HEK293T (cell line): ENCODE measurements around the gene ZNF273.
"Not testable (repeated sequence)": the region's sequence is repeated elsewhere in the genome, so short reads cannot be mapped to it uniquely, and the experiment has no call there.

ENCODE experiments used
- CTCF ChIA-PET: fragments of 350-600 bp; formaldehyde crosslinking; extraction: SDS; loops from one replicate; lab custom pipeline; 2021; ENCODE audit warnings: antibody characterized with exemption, inconsistent platforms; lab: Yijun Ruan, JAX
- POLR2A ChIA-PET: fragments of 350-600 bp; formaldehyde crosslinking; extraction: SDS; loops from one replicate; lab custom pipeline; 2020; ENCODE audit warnings: antibody characterized with exemption, inconsistent platforms; lab: Yijun Ruan, JAX
- DNase-seq: peaks from one replicate; pipeline ENCODE4 v3.0.0; 2012; ENCODE audit warnings: mixed read lengths; ENCODE audit errors: extremely low spot score
- ARNT ChIP-seq: fragments of 450-650 bp; IDR thresholded peaks from 2 replicates; pipeline ENCODE4 v1.6.1; 2017; ENCODE audit warnings: mild to moderate bottlenecking
- BHLHE40 ChIP-seq: fragments of 450-650 bp; IDR thresholded peaks from 2 replicates; pipeline ENCODE4 v1.6.1; 2016; ENCODE audit warnings: mild to moderate bottlenecking, moderate library complexity, borderline replicate concordance
- CTBP1 ChIP-seq: fragments of 450-650 bp; IDR thresholded peaks from 2 replicates; pipeline ENCODE4 v1.6.1; 2016; ENCODE audit warnings: borderline replicate concordance
- ELF4 ChIP-seq: fragments of 450-650 bp; IDR thresholded peaks from 2 replicates; pipeline ENCODE4 v1.6.1; 2017; ENCODE audit warnings: antibody characterized with exemption
- FOXA1 ChIP-seq: fragments of 450-650 bp; IDR thresholded peaks from 2 replicates; pipeline ENCODE4 v1.6.1; 2016; ENCODE audit warnings: mild to moderate bottlenecking
- FOXK2 ChIP-seq: fragments of 450-650 bp; IDR thresholded peaks from 2 replicates; pipeline ENCODE4 v1.6.1; 2016; ENCODE audit warnings: mild to moderate bottlenecking
- FOXM1 ChIP-seq: fragments of 450-650 bp; IDR thresholded peaks from 2 replicates; pipeline ENCODE4 v1.6.1; 2017; ENCODE audit warnings: mild to moderate bottlenecking, borderline replicate concordance
- HDGF ChIP-seq: fragments of 450-650 bp; IDR thresholded peaks from 2 replicates; pipeline ENCODE4 v1.6.1; 2017; ENCODE audit warnings: antibody characterized with exemption, borderline replicate concordance
- L3MBTL2 ChIP-seq: fragments of 450-650 bp; conservative IDR thresholded peaks from 2 replicates; pipeline ENCODE4 v1.6.1; 2016; ENCODE audit warnings: mild to moderate bottlenecking
- LEF1 ChIP-seq: fragments of 450-650 bp; IDR thresholded peaks from 2 replicates; pipeline ENCODE4 v1.6.1; 2017; ENCODE audit warnings: mild to moderate bottlenecking, borderline replicate concordance
- NFRKB ChIP-seq: fragments of 450-650 bp; IDR thresholded peaks from 2 replicates; pipeline ENCODE4 v1.6.1; 2016; ENCODE audit warnings: mild to moderate bottlenecking, moderate library complexity
- SP1 ChIP-seq: fragments of 450-650 bp; IDR thresholded peaks from 2 replicates; pipeline ENCODE4 v1.6.1; 2017
- SUZ12 ChIP-seq: fragments of 450-650 bp; IDR thresholded peaks from 2 replicates; pipeline ENCODE4 v1.6.1; 2016; ENCODE audit warnings: mild to moderate bottlenecking
- TARDBP ChIP-seq: fragments of 450-650 bp; IDR thresholded peaks from 2 replicates; pipeline ENCODE4 v1.6.1; 2016
- ZNF384 ChIP-seq: fragments of 450-650 bp; IDR thresholded peaks from 2 replicates; pipeline ENCODE4 v1.6.1; 2016
- TF ChIP-seq, protein P1 (sequence below): fragments of 450-650 bp; IDR thresholded peaks from 2 replicates; pipeline ENCODE4 v1.6.1; 2016

The ZNF273 gene

DNA sequence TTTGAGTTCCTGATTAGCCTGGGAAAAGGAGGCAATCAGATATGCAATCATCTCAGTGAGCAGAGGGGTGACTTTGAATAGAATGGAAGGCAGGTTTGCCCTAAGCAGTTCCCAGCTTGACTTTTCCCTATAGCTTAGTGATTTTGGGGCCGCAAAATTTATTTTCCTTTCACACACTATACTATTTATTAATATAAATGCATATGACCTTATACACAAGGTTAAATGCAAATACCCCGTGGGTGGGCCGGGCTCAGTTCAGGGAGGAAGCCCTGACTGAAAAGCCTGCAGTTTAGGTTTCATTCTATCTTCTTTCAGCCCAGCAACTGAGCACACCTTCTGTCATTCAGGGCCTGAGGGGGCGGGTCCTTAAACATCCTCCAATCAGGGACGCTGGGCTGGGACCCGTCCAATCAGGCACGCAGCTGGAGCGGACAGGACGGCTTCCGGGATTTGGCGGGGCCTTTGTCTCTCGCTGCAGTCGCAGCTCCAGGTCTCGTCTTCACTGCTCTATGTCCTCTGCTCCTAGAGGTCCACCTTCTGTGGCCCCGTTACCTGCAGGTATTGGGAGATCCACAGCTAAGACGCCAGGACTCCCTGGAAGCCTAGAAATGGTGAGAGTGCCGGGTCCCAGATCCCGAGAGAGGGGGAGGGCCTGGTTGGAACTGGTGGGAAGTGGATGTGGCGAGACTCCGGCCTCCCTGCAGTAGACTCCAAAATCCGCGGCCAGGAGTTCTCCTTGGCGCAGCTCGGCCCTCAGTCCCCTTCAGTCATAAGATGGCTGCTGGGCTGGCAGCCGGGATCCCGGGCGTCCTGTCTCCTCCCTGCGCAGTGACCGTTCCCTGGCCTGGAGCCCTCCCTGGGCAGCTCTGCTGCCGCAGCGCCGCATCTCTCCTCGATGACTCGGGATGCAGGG, at the start of gene ZNF273:
ZNF273 (plus strand) TSS at position 468 of the 916 bp plus-strand sequence; CDS start at position 513, 45 bp downstream.
- POLR2A ChIA-PET = interaction anchor here (0.5 to 1.1 kb wide), 7 partner anchors 11 to 320 kb away, joined by 3 to 4 read pairs (median 3); partner anchors contain the start of genes ERV3-1 and ZNF138
- no peak for TF ChIP-seq NFRKB
- TF ChIP-seq CTBP1 = no peak
- TF ChIP-seq SP1 = no peak
- TF ChIP-seq ELF4 = peak; percentile 58; the same call in 1 of the 2 replicates
- no peak for TF ChIP-seq ZNF384
- TF ChIP-seq FOXK2 = no peak
- TF ChIP-seq, protein P1, sequence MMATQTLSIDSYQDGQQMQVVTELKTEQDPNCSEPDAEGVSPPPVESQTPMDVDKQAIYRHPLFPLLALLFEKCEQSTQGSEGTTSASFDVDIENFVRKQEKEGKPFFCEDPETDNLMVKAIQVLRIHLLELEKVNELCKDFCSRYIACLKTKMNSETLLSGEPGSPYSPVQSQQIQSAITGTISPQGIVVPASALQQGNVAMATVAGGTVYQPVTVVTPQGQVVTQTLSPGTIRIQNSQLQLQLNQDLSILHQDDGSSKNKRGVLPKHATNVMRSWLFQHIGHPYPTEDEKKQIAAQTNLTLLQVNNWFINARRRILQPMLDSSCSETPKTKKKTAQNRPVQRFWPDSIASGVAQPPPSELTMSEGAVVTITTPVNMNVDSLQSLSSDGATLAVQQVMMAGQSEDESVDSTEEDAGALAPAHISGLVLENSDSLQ = peak; percentile 85
- peak; percentile 35 for TF ChIP-seq L3MBTL2
- peak; percentile 80 for DNase-seq
- CTCF ChIA-PET = no interaction called here

DNA sequence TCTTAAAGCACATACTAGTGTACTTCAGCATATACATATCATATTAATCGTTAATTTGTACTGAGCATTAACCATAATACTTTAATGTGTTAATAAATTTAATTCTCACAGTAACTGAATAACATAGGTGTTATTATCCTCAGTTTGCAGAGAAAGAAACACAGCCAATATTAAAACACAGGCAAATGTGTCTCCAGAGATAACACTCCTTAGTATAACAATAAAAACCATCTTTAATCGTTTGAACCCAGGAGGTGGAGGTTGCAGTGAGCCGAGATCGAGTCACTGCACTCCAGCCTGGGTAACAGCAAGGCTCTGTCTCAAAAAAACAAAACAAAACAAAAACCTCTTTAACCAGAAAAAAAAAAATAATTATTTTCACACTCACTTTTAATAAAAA, 49.4 kb upstream of the ZNF273 start:
- no peak for TF ChIP-seq ARNT
- TF ChIP-seq, protein P1 = no peak
- no peak for TF ChIP-seq NFRKB
- TF ChIP-seq FOXA1 = no peak
- CTCF ChIA-PET = no interaction called here
- POLR2A ChIA-PET = no interaction called here
- no peak for DNase-seq

DNA sequence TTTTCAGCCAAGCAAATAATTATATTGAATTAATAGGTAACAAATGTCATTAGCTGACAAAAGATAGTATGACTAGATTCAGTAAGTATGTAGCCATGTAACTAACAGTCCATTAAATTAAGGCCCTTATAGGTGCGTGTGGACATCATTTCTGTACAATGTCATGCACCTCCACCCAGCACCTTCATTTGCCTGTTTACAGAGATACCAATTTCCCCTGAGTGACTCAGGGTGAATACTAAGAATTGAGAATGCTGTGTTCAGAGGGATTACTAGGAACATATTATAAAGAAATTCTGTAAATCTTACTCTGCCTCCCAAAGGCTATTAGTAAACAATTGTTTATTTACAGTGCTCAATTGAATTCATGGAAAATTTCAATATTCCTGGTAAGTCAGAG, 48.1 kb upstream of the ZNF273 start:
- TF ChIP-seq FOXK2 (no peak), CTBP1 (no peak), ZNF384 (no peak), L3MBTL2 (no peak), SP1 (no peak), ELF4 (no peak), FOXA1 (no peak), LEF1 (no peak), NFRKB (no peak), BHLHE40 (no peak), ARNT (no peak), SUZ12 (no peak), HDGF (no peak)
- TF ChIP-seq, protein P1 = no peak
- ChIA-PET CTCF (no interaction called here), POLR2A (no interaction called here)
- no peak for DNase-seq

DNA sequence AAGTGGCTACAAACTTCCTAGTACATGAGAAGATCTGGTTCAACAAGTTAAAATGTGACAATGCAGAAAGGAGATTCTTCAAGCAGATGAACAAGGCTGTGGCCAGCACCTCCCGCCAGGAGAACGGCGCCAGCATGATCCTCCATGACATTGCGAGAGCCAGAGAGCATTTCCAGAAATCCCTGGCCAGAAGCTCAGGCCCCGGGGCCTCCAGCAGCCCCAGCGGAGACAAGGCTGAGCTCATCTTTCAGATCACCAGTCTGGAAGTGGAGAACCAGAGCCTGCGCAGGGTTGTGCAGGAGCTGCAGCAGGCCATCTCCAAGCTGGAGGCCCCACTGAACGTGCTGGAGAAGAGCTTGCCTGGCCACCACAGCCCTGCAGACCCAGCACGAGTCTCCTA, 40.1 kb upstream of the ZNF273 start:
- ChIA-PET POLR2A (no interaction called here), CTCF (no interaction called here)
- TF ChIP-seq HDGF (no peak), CTBP1 (no peak), BHLHE40 (no peak), FOXM1 (no peak), SP1 (no peak), FOXK2 (no peak), ZNF384 (no peak), L3MBTL2 (no peak), NFRKB (no peak), ARNT (no peak), LEF1 (no peak), ELF4 (no peak), FOXA1 (no peak), TARDBP (no peak), SUZ12 (no peak)
- TF ChIP-seq, protein P1 = no peak
- peak; percentile 1 for DNase-seq

DNA sequence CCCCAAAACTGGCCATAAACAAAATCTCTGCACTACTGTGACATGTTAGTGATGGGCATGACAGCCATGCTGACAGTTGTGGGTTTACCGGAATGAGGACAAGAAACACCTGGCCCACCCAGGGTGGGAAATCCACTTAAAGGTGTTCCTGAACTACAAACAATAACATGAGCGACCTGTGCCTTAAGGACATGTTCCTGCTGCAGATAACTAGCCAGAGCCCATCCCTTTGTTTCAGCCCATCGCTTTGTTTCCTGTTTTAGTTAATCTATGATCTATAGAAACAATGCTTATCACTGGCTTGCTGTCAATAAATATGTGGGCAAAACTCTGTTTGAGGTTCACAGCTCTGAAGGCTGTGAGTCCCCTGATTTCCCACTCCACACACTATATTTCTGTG, 39.5 kb upstream of the ZNF273 start:
- POLR2A ChIA-PET, CTCF ChIA-PET, DNase-seq: not testable (repeated sequence)

DNA sequence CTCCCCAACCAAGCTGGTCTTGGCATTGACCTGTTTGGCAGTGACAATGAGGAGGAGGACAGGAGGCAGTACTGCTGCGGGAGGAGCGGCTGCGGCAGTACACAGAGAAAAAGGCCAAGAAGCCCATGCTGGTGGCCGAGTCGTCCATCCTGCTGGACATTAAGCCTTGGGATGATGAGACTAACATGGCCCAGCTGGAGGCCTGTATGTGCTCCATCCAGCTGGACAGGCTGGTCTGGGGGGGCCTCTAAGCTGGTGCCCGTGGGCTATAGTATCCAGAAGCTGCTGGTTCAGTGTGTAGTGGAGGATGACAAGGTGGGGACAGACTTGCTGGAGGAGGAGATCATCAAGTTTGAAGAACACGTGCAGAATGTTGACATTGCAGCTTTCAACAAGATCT, 39.1 kb upstream of the ZNF273 start:
- TF ChIP-seq ARNT (no peak), L3MBTL2 (no peak), NFRKB (no peak), FOXM1 (no peak), ELF4 (no peak), HDGF (no peak), LEF1 (no peak), SUZ12 (no peak), ZNF384 (no peak), TARDBP (no peak), SP1 (no peak), FOXA1 (no peak), FOXK2 (no peak), CTBP1 (no peak), BHLHE40 (no peak)
- TF ChIP-seq, protein P1 = no peak
- no peak for DNase-seq
- ChIA-PET CTCF (no interaction called here), POLR2A (no interaction called here)
